Activated B cell treated with CpG ODN at 0.5 μM for 24 hours (primary cell): ENCODE results near the gene TMEM196. TPM values are rescaled to one million over a fixed set of nuclear protein-coding genes. Genes with fewer than 3 reads are reported as not detected.

Experiments used
- ATAC-seq: fragments of 200-7000 bp; cut with Tn5 transposase; one replicate; pipeline ENCODE4 v1.10.0; 2021; ENCODE audit warnings: low read depth, mild to moderate bottlenecking, moderate library complexity
- CTCF ChIA-PET: fragments of 350-600 bp; sonication (Branson Sonifier 250); formaldehyde crosslinking; loops from one replicate; lab custom pipeline; 2021; ENCODE audit warnings: antibody characterized with exemption; lab: Charles Lee
- POLR2A ChIA-PET: fragments of 350-600 bp; sonication (Branson Sonifier 250); formaldehyde crosslinking; loops from one replicate; lab custom pipeline; 2021; ENCODE audit warnings: antibody characterized with exemption; lab: Charles Lee
- DNase-seq: peaks from one replicate; pipeline ENCODE4 v3.0.0; 2022
- H3K27ac Mint-ChIP-seq: one replicate; pipeline ENCODE4 v1.8.0; 2020; ENCODE audit warnings: mixed read lengths
- H3K27me3 Mint-ChIP-seq: one replicate; pipeline ENCODE4 v1.8.0; 2021; ENCODE audit warnings: mixed read lengths
- H3K36me3 Mint-ChIP-seq: one replicate; pipeline ENCODE4 v1.8.0; 2021; ENCODE audit warnings: low read depth, mixed read lengths
- H3K4me1 Mint-ChIP-seq: one replicate; pipeline ENCODE4 v1.8.0; 2021; ENCODE audit warnings: mixed read lengths
- H3K4me3 Mint-ChIP-seq: one replicate; pipeline ENCODE4 v1.8.0; 2020; ENCODE audit warnings: mild to moderate bottlenecking, mixed read lengths
- H3K9me3 Mint-ChIP-seq: one replicate; pipeline ENCODE4 v1.8.0; 2020; ENCODE audit warnings: mixed read lengths
- CTCF ChIP-seq: fragments of 200-600 bp; IDR thresholded peaks from one replicate; pipeline ENCODE4 v1.8.0; 2022; ENCODE audit warnings: antibody characterized with exemption, mild to moderate bottlenecking
- intact Hi-C: fragments of 100-400 bp; cut with micrococcal nuclease; formaldehyde crosslinking; loops from one replicate; pipeline ENCODE4 v1.15.1; 2024
- total RNA-seq: library from RNA; stranded (reverse); gene quantifications from 2 replicates; pipeline ENCODE4 v1.2.3, GENCODE V29; 2022

TMEM196 gene
- total RNA-seq, 1 donor from 2014 or later = not detected

DNA sequence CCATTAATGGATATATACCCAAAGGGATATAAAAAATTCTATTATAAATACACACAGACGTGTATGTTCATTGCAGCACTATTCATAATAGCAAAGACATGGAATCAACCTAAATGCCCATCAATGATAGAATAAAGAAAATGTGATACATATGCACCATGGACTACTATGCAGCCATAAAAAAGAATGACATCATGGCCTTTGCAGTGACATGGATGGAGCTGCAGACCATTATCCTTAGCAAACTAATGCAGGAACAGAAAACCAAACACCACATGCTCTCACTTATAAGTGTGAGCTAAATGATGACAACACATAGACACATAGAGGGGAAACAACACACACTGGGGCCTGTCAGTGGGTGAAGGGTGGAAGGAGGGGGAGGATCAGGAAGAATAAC is 97.6 kb downstream of the TMEM196 start:
- Mint-ChIP-seq H3K36me3 (no peaks in the 10 kb centered on the region), H3K4me3 (no peak overlapping the region), H3K4me1 (peaks cover 15% of the 10 kb centered on the region), H3K9me3 (no peaks in the 10 kb centered on the region), H3K27me3 (no peaks in the 10 kb centered on the region), H3K27ac (no peak overlapping the region)
- POLR2A ChIA-PET = no interaction called here
- TF ChIP-seq CTCF = no peak
- DNase-seq (no peak), ATAC-seq (no peak)
- CTCF ChIA-PET = no interaction called here
- intact Hi-C loops = no loop called here

DNA sequence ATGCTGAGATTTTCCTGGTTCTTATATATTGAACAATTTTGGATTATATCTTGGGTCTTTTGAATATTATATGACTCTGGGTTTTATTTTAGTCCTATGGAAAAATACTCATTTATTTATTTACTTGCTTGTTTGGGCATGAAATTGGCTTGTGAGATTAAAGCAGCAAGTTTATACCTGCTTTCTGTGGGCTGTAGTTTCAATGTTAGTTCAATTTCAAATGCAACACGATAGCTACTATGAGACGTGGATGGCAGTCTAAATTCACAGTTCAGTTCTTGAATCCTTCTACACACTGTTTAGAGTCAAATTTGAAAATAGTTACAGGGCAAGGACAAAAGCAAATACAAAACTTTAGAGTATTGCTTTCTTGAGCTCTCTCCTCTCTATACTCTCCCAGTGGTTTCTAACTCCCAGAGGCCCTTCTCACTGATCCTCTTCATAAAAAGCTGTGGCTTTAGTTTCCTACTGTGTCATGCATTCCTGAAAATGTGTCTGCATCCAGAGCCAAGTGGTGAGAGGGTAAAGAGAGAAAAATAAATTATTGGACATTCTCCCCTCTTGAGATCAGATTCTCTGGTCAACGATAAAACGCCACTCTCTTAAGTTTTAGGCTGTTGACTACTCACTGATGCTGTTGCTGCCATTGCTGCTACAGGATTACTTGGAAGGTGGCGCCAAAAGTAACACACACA is 99.0 kb downstream of the TMEM196 start:
- DNase-seq = no peak
- intact Hi-C loops = no loop called here
- no peak for ATAC-seq
- H3K9me3 Mint-ChIP-seq = no peaks in the 10 kb centered on the region
- CTCF ChIA-PET = no interaction called here
- no peak for TF ChIP-seq CTCF
- no peaks in the 10 kb centered on the region for H3K27me3 Mint-ChIP-seq
- no peaks in the 10 kb centered on the region for H3K36me3 Mint-ChIP-seq
- H3K4me1 Mint-ChIP-seq = peaks cover 15% of the 10 kb centered on the region
- H3K27ac Mint-ChIP-seq = no peak overlapping the region
- no peak overlapping the region for H3K4me3 Mint-ChIP-seq
- POLR2A ChIA-PET = no interaction called here

DNA sequence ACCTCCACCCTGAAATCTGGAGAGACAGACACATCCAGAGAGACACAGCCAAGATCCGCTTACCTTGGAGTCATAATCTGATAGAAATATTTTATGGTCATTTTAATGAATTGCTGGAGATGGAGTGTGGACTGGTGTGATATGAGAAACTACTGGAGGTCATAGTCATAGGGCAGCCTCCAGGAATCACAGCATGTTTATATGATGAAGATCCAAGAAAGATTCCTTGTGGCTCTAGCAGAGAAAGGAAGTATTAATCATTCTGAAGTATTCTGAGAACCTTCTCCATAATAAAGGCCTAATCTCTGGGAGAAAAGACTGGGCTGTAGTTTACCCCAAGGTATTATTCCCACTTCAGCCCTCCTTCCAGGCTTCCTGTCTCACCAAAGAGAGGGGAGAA is 102.6 kb downstream of the TMEM196 start:
- Mint-ChIP-seq H3K4me1 (peaks cover 1% of the 10 kb centered on the region), H3K27me3 (no peaks in the 10 kb centered on the region), H3K27ac (no peak overlapping the region), H3K4me3 (no peak overlapping the region), H3K9me3 (no peaks in the 10 kb centered on the region), H3K36me3 (no peaks in the 10 kb centered on the region)
- CTCF ChIA-PET = no interaction called here
- intact Hi-C loops = no loop called here
- TF ChIP-seq CTCF = no peak
- POLR2A ChIA-PET = no interaction called here
- no peak for DNase-seq
- ATAC-seq = no peak

Other genes with a start within 250 kb of the TMEM196 start
- 19.9 and 20.0 TPM in 2 replicates for gene POLR1F, start 64.6 kb downstream of the TMEM196 start, total RNA-seq